Right lobe of liver (tissue), 6 donors: Measurements from ENCODE around the gene WDR82. TPM values are rescaled to one million over a fixed set of nuclear protein-coding genes. Genes with fewer than 3 reads are reported as not detected.

Source experiments
- ATAC-seq, 4 donors: fragments of 200-7000 bp; cut with Tn5 transposase; one replicate each; pipeline ENCODE4 v1.9.1; 2020; ENCODE audit warnings: mild to moderate bottlenecking in 4 of 4, moderate library complexity in 4 of 4
- DNase-seq, 3 donors: peaks; one replicate each; pipeline ENCODE4 v3.0.0-alpha.2; 2020
- H3K27ac ChIP-seq, 3 donors: fragments of 200-600 bp; one replicate each; pipeline ENCODE4 v1.8.0; 2022
- H3K27me3 ChIP-seq, 2 donors: fragments of 200-600 bp; one replicate each; pipeline ENCODE4 v1.8.0; 2022
- H3K36me3 ChIP-seq, 4 donors: fragments of 200-600 bp; sonication (generic) in 1 of 4; one replicate each; pipeline versions ENCODE4 v1.5.1 to v1.8.0; 2017 to 2022; ENCODE audit warnings: control low read depth in 1 of 4
- H3K4me1 ChIP-seq, 4 donors: fragments of 200-600 bp; sonication (generic) in 1 of 4; one replicate each; pipeline versions ENCODE4 v1.5.1 to v1.8.0; 2017 to 2022; ENCODE audit warnings: control low read depth in 1 of 4
- H3K4me3 ChIP-seq, 3 donors: fragments of 200-600 bp; one replicate each; pipeline ENCODE4 v1.8.0; 2022
- H3K9me3 ChIP-seq, 4 donors: fragments of 200-600 bp; sonication (generic) in 1 of 4; one replicate each; pipeline versions ENCODE4 v1.5.1 to v1.8.0; 2017 to 2022; ENCODE audit warnings: control low read depth in 1 of 4
- CTCF ChIP-seq, 4 donors: fragments of 200-600 bp in 3 of 4; fragments of 450-650 bp in 1 of 4; IDR thresholded peaks; one replicate each; pipeline versions ENCODE4 v1.5.1 to v1.8.0; 2016 to 2022; ENCODE audit warnings: antibody characterized with exemption in 4 of 4, mild to moderate bottlenecking in 2 of 4
- POLR2A ChIP-seq: fragments of 450-650 bp; IDR thresholded peaks from one replicate; pipeline ENCODE4 v1.6.1; 2017; ENCODE audit warnings: antibody characterized with exemption, mild to moderate bottlenecking
- WGBS: methylation state at CpG from one replicate; pipeline ENCODE4 v1.1.6; 2018; ENCODE audit warnings: low coverage, low lambda C conversion rate; ENCODE audit not compliant: insufficient coverage; ENCODE audit errors: missing lambda C conversion rate; 5-methylcytosine and 5-hydroxymethylcytosine counted together
- intact Hi-C, 2 donors: fragments of 100-400 bp; cut with DNase I; formaldehyde crosslinking; loops; one replicate each; pipeline versions ENCODE4 v1.11.2 to v1.14.1; 2022
- long read RNA-seq: library from polyadenylated mRNA; unstranded; transcript quantifications from one replicate; pipeline ENCODE4 v2.0.0, GENCODE V29; 2019
- total RNA-seq, 6 experiments: library from RNA; depleted of rRNA in 2 of 6; stranded (reverse); fragments of >200 nt in 2 of 6; fragmentation: NEBNext Ultra II Directional in 3 of 6; extraction: Animal tissue kit (Norgen Biotek cat#: 25700) in 3 of 6; gene quantifications; one replicate each; pipeline versions ENCODE4 v1.1.0 to v1.2.4, GENCODE V29; 2016 to 2023
- donor health status: DM: no; HTN: yes; CAD: no.
- donor health status: DM: no; HTN: no; CAD: no.
- donor health status: DM: no; HTN: no; CAD: no.
- donor health status: DM: no; HTN: yes; CAD: no.
- donor health status: DM: no; HTN: yes; CAD: no.

Gene WDR82, protein sequence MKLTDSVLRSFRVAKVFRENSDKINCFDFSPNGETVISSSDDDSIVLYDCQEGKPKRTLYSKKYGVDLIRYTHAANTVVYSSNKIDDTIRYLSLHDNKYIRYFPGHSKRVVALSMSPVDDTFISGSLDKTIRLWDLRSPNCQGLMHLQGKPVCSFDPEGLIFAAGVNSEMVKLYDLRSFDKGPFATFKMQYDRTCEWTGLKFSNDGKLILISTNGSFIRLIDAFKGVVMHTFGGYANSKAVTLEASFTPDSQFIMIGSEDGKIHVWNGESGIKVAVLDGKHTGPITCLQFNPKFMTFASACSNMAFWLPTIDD
- 10 to 100 TPM; 14.1 to 25.2 (median 20.7) TPM for total RNA-seq
- long read RNA-seq, full-length matches to known transcripts, result 1 of 3 reads
- long read RNA-seq, partial matches to known transcripts, result 1 of 3 reads
- long read RNA-seq, other reads (novel, unspliced or antisense), result 1 of 3 reads

DNA sequence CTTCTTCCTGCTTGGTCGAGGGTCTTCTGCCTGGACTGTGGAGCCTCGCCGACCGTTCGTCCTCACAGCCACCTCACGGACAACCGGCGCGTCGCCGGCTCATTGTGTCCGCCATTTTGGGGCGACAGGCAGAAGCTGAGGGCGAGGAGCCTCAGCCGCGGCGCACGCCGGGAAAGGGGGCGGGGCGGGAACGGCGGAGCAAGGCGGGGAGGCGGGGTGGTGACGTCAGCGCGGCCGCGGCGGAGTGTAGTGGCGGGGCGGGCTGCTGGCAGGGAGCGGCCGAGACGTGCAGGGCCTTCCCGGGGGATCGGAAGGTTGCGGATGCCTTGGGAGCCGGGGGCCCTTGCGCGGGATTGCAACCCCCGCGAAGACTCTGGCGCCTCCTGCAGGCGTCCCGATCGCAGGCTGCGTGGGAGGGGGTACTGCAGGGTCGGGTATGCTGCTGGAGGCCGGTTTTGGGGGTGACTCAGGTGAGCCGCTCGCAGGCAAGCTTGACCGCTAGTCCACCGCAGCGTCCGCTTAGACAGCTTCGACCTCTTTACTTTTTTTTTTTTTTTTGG is at the start of gene WDR82:
Gene WDR82 (minus strand): TSS at position 140 of the 560 bp plus-strand sequence. CDS start 288 bp downstream, outside the sequence.
- intact Hi-C loops, result loop anchor here in 1 of 2 donors (5.0 kb wide), 1 partner anchor 41 kb away; the partner anchor contains the start of gene TWF2
- no peaks in the 10 kb centered on the region for H3K36me3 ChIP-seq

DNA sequence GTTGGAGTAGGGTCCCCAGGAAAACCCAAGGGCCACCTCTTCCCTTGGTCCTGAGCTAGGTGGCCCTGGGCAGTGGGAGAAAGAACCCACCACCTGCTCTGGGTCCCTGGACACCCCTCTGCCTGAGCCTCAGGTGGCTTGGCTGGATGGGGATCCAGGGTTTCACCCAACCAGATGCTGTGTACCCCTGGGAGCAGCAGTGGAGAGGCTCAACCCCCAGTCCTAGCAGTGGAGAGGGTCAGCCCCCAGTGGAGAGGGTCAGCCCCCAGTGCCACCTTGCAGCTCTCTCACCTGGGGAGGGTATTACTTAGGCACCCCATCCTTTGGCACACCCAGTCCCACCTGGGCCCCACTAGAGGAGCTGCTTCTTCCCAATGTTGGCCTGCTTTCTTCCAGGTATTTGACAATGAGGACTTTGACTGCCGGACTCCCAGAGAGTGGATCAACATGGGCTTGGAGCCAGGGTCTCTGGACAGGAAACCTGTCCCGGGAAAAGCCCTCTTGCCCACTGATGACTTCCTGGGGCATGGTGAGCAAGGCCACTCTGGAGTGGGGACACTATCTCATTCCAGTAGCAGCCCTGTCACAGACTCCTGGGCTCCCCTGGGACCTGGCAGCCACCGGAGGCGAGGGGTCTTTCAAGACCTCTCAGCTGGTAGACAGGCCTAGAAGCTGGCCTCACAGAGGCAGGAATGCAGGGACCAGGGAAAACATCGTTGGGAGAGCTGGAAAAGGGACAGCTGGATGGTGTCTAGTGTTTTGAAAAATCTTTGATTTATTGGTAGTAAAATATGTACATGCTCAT is 49.2 kb upstream of the WDR82 start:
- WGBS, result 31% methylated on average over 2 of the region's 5 CpGs
- peak; percentile 64 to 80 (median 76) for ATAC-seq
- Histone ChIP-seq H3K27ac (peak overlapping the region in 1 of 3 donors; percentile 21), H3K27me3 (no peaks in the 10 kb centered on the region), H3K4me3 (no peak overlapping the region), H3K36me3 (peaks cover 0 to 4% (median 0%) of the 10 kb centered on the region in 4 donors), H3K4me1 (peaks cover 0 to 23% (median 10%) of the 10 kb centered on the region in 4 donors), H3K9me3 (no peaks in the 10 kb centered on the region)
- TF ChIP-seq CTCF (IDR thresholded peaks at IDR 0.05) (no peak), POLR2A (no peak)
- peak; percentile 74 to 80 (median 79) for DNase-seq
- intact Hi-C loops, result no loop called here

More for the DNA sequence above, at the start of gene WDR82:
- Histone ChIP-seq H3K27ac (peak within 1 kb of the TSS; percentile 97), H3K27me3 (no peaks in the 10 kb centered on the region), H3K9me3 (no peaks in the 10 kb centered on the region), H3K4me3 (peak within 1 kb of the TSS; percentile 84 to 97 (median 90)), H3K4me1 (peaks cover 0 to 54% (median 18%) of the 10 kb centered on the region in 4 donors)
- 0% methylated on average over 4 of the region's 58 CpGs for WGBS
- TF ChIP-seq POLR2A, result peak; percentile 94
- peak; percentile 36 to 43 (median 40) for TF ChIP-seq CTCF (IDR thresholded peaks at IDR 0.05)
- peak; percentile 98 to 99 (median 99) for DNase-seq
- ATAC-seq, result peak; percentile 87 to 95 (median 90)

GRCh38 chr3:52326976-52327375 is 48.5 kb upstream of the WDR82 start:
- Histone ChIP-seq H3K9me3 (no peaks in the 10 kb centered on the region), H3K36me3 (no peaks in the 10 kb centered on the region), H3K4me1 (peaks cover 0 to 23% (median 10%) of the 10 kb centered on the region in 4 donors), H3K27me3 (no peaks in the 10 kb centered on the region), H3K27ac (peak overlapping the region in 1 of 3 donors; percentile 21), H3K4me3 (no peak overlapping the region)
- 86% methylated on average over 4 of the region's 6 CpGs for WGBS
- ATAC-seq (no peak), DNase-seq (peak in 1 of 3 donors; percentile 46)
- TF ChIP-seq POLR2A (no peak), CTCF (IDR thresholded peaks at IDR 0.05) (no peak)
- intact Hi-C loops, result no loop called here

DNA sequence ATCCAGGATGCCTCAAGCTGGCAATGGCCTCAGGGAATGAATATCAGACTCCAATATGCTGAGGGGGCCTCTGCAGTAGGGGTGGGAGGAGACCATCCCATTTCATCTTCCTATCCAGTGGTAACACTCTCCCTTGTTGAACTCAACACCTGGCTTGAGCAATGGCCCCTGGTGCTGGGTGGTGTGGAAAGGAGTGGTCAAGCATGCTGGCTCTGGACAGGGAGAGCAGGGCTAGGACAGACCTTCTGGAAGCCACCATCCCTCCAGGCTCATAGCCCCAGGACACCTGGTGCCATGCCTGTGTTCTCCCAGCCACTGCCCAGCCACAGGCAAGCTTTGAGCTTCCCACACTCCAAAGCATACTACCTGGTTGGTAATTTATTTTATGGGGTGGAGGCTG is 47.2 kb upstream of the WDR82 start:
- no peaks in the 10 kb centered on the region for H3K27me3 ChIP-seq
- no peaks in the 10 kb centered on the region for H3K9me3 ChIP-seq
- no peak overlapping the region for H3K27ac ChIP-seq
- DNase-seq (peak in 1 of 3 donors; percentile 21), ATAC-seq (no peak)
- intact Hi-C loops, result no loop called here
- H3K4me1 ChIP-seq, result peaks cover 0 to 23% (median 10%) of the 10 kb centered on the region in 4 donors
- no peaks in the 10 kb centered on the region for H3K36me3 ChIP-seq
- TF ChIP-seq CTCF (IDR thresholded peaks at IDR 0.05), result no peak
- no peak for TF ChIP-seq POLR2A
- no peak overlapping the region for H3K4me3 ChIP-seq
